K562 (cell line): ENCODE measurements around the gene ZFPM1. TPM values are rescaled to one million over a fixed set of nuclear protein-coding genes. Genes with fewer than 3 reads are reported as not detected.
A peak's percentile ranks its signal among the peaks of the same experiment; 100 is the strongest.

Experiments used
- CCNT2 ChIP-seq: IDR thresholded peaks from 2 replicates; pipeline ENCODE4 v1.6.1; 2011; ENCODE audit warnings: borderline replicate concordance, low read depth, mild to moderate bottlenecking, moderate library complexity, mixed read lengths, low read length; ENCODE audit not compliant: insufficient read length; ENCODE audit errors: extremely low read depth
- DEAF1 ChIP-seq: fragments of 450-650 bp; formaldehyde crosslinking; IDR thresholded peaks from 2 replicates; pipeline ENCODE4 v1.4.0; 2020; ENCODE audit warnings: mild to moderate bottlenecking, moderate library complexity
- DIDO1 ChIP-seq: fragments of 450-650 bp; IDR thresholded peaks from 2 replicates; pipeline ENCODE4 v1.6.1; 2016; ENCODE audit warnings: low read depth, missing biosample characterization, missing genetic modification characterization
- EHMT2 ChIP-seq: fragments of 450-650 bp; IDR thresholded peaks from 2 replicates; pipeline ENCODE4 v1.6.1; 2018; ENCODE audit warnings: antibody characterized with exemption
- HDAC3 ChIP-seq: fragments of 450-650 bp; IDR thresholded peaks from 2 replicates; pipeline ENCODE4 v1.6.1; 2018; ENCODE audit warnings: borderline replicate concordance, mild to moderate bottlenecking, moderate library complexity; ENCODE audit not compliant: partially characterized antibody
- HOMEZ ChIP-seq: fragments of 250-450 bp; sonication (Bioruptor Pico); IDR thresholded peaks from 2 replicates; pipeline ENCODE4 v1.4.0; 2020; ENCODE audit warnings: mild to moderate bottlenecking, moderate library complexity
- KDM2B ChIP-seq: fragments of 250-450 bp; sonication (Bioruptor Pico); IDR thresholded peaks from 2 replicates; pipeline ENCODE4 v1.8.0; 2021; ENCODE audit warnings: mild to moderate bottlenecking, moderate library complexity
- KLF1 ChIP-seq: fragments of 450-650 bp; IDR thresholded peaks from 2 replicates; pipeline ENCODE4 v1.6.1; 2016; ENCODE audit warnings: missing genetic modification characterization, missing compliant biosample characterization
- MEF2D ChIP-seq: conservative IDR thresholded peaks from 2 replicates; pipeline ENCODE4 v1.6.1; 2016; ENCODE audit warnings: low read depth, missing genetic modification characterization, missing compliant biosample characterization
- NFE2 ChIP-seq: IDR thresholded peaks from 2 replicates; pipeline ENCODE4 v1.6.1; 2014; ENCODE audit warnings: antibody characterized with exemption, low read depth
- POLR2G ChIP-seq: fragments of 200-400 bp; formaldehyde crosslinking; IDR thresholded peaks from 2 replicates; pipeline ENCODE4 v1.6.1; 2017; ENCODE audit warnings: low read depth, mild to moderate bottlenecking, antibody characterized with exemption, low read length, moderate library complexity
- RCOR1 ChIP-seq, 2 experiments: IDR thresholded peaks; 2 replicates each; pipeline ENCODE4 v1.6.1; 2012; ENCODE audit warnings: low read depth in 2 of 2, low read length in 2 of 2, borderline replicate concordance in 1 of 2, improper control_type of control experiment in 1 of 2
- RFX5 ChIP-seq: IDR thresholded peaks from 2 replicates; pipeline ENCODE4 v1.6.1; 2011; ENCODE audit warnings: low read depth, mild to moderate bottlenecking, improper control_type of control experiment, low read length
- TOE1 ChIP-seq, 2 experiments: fragments of 450-650 bp in 1 of 2; sonication (generic) in 1 of 2; formaldehyde crosslinking in 1 of 2; IDR thresholded peaks; 2 replicates each; pipeline versions ENCODE4 v1.7.1 to v1.8.0; 2016 to 2022; ENCODE audit warnings: borderline replicate concordance in 2 of 2, mild to moderate bottlenecking in 2 of 2, antibody characterized with exemption in 1 of 2, inconsistent platforms in 1 of 2, low read depth in 1 of 2, missing genetic modification reagents in 1 of 2, moderate library complexity in 1 of 2
- ZBTB9 ChIP-seq: fragments of 450-650 bp; formaldehyde crosslinking; IDR thresholded peaks from 2 replicates; pipeline ENCODE4 v1.4.0; 2020; ENCODE audit warnings: mild to moderate bottlenecking, moderate library complexity
- ZHX1 ChIP-seq: fragments of 150-350 bp; conservative IDR thresholded peaks from 2 replicates; pipeline ENCODE4 v1.6.1; 2014; ENCODE audit warnings: low read length
- ZNF354B ChIP-seq: fragments of 250-450 bp; sonication (Bioruptor Pico); IDR thresholded peaks from 2 replicates; pipeline ENCODE4 v1.4.0; 2020
- ZNF551 ChIP-seq: fragments of 250-450 bp; sonication (Bioruptor Pico); IDR thresholded peaks from 2 replicates; pipeline ENCODE4 v1.5.0; 2021; ENCODE audit warnings: mild to moderate bottlenecking, moderate library complexity
- polyA plus RNA-seq, 8 experiments: library from polyadenylated mRNA; depleted of rRNA in 4 of 8; stranded (reverse) in 5 of 8; unstranded in 3 of 8; fragments of >200 nt; fragmentation: Nextera tagmentation in 2 of 8; fragmentation: Illumina TruSeq in 1 of 8; extraction: Ambion mirVana in 2 of 8; extraction: Trizol in 1 of 8; gene quantifications; 2 replicates each; pipeline versions ENCODE4 v1.2.1 to v1.2.3, GENCODE V29; 2011 to 2014; ENCODE audit warnings: inconsistent platforms in 1 of 8, missing spikeins in 1 of 8
- total RNA-seq, 7 experiments: library from RNA; depleted of rRNA in 6 of 7; stranded (reverse); fragments of >200 nt in 6 of 7; fragmentation: Illumina TruSeq in 2 of 7; extraction: Trizol in 2 of 7; gene quantifications; 2 replicates each; pipeline versions ENCODE4 v1.2.1 to v1.2.3, GENCODE V29; 2011 to 2021; ENCODE audit warnings: low replicate concordance in 1 of 7

ZFPM1 gene
- total and polyA plus RNA-seq, 9 of the 15 experiments (the other 6 are each of a cell fraction or from before 2014, with no cell fraction given): 0.03 to 35.9 (median 1.4) TPM

GRCh38 chr16:88497561-88498462 lies 44.7 kb downstream of the ZFPM1 start (continued):
- TF ChIP-seq ZBTB9: 0 out of 2 replicates have a peak, but pooled peaks have one; percentile 47
- TF ChIP-seq CCNT2: peak; percentile 100
- TF ChIP-seq DEAF1: no peak
- peak; percentile 85 for TF ChIP-seq KDM2B (CRISPR knock-in tag)
- TF ChIP-seq HDAC3: peak; percentile 97
- no peak for TF ChIP-seq ZNF551 (CRISPR knock-in tag)
- TF ChIP-seq MEF2D (tag): 0 out of 2 replicates have a peak, but pooled peaks have one; percentile 46
- peak; percentile 71 to 100 for TF ChIP-seq RCOR1 (IDR thresholded peaks at IDR 0.05; ENCODE audit: borderline replicate concordance in 1 of 2, low read depth in 2 of 2, low read length in 2 of 2)
- peak; percentile 71 for TF ChIP-seq POLR2G
- TF ChIP-seq TOE1 (IDR thresholded peaks at IDR 0.05; ENCODE audit: borderline replicate concordance): peak; percentile 57; the same call in 1 of the 2 replicates
- TF ChIP-seq TOE1 (CRISPR knock-in tag; IDR thresholded peaks at IDR 0.05; ENCODE audit: borderline replicate concordance, low read depth): no peak
- TF ChIP-seq NFE2: peak; percentile 64
- no peak for TF ChIP-seq RFX5
- TF ChIP-seq KLF1 (tag): peak; percentile 80; the same call in 1 of the 2 replicates
- no peak for TF ChIP-seq ZNF354B (CRISPR knock-in tag)
- TF ChIP-seq EHMT2: no peak
- TF ChIP-seq ZHX1: no peak
- no peak for TF ChIP-seq HOMEZ (CRISPR knock-in tag)
- no peak for TF ChIP-seq DIDO1 (tag)
